Fibroblast of the aortic adventitia (primary cell): ENCODE data around the gene PRSS57. TPM values are rescaled to one million over a fixed set of nuclear protein-coding genes. Genes with fewer than 3 reads are reported as not detected.
A peak's percentile ranks its signal among the peaks of the same experiment; 100 is the strongest.

Source experiments
- DNase-seq: peaks from one replicate; pipeline ENCODE4 v3.0.0-alpha.2; 2010; ENCODE audit warnings: low read depth
- H3K4me3 ChIP-seq: 2 replicates; pipeline ENCODE4 v1.5.1; 2011; ENCODE audit warnings: low read depth, mild to moderate bottlenecking, control low read depth, low read length, moderate library complexity
- CTCF ChIP-seq: IDR thresholded peaks from 2 replicates; pipeline ENCODE4 v1.5.1; 2011; ENCODE audit warnings: mild to moderate bottlenecking, low read length, control low read depth, inconsistent platforms; ENCODE audit not compliant: insufficient read depth
- total RNA-seq: library from RNA; depleted of rRNA; stranded (reverse); fragments of >200 nt; gene quantifications from 2 replicates; pipeline ENCODE4 v1.2.3, GENCODE V29; 2012; ENCODE audit warnings: low replicate concordance

Gene PRSS57
- total RNA-seq, 1 donor: not detected

GRCh38 chr19:722553-723101, 27.4 kb upstream of the PRSS57 start:
- H3K4me3 ChIP-seq: no peak overlapping the region
- DNase-seq: peak; percentile 55
- no peak for TF ChIP-seq CTCF

- H3K4me3 ChIP-seq: no peak overlapping the region
- TF ChIP-seq CTCF: no peak
- DNase-seq: no peak
Observed at GRCh38 chr19:720345-721160, 25.3 kb upstream of the PRSS57 start.

GRCh38 chr19:719636-720344, 24.5 kb upstream of the PRSS57 start:
- H3K4me3 ChIP-seq: no peak overlapping the region
- no peak for TF ChIP-seq CTCF
- no peak for DNase-seq

GRCh38 chr19:718991-719512, 23.8 kb upstream of the PRSS57 start:
- no peak for TF ChIP-seq CTCF
- H3K4me3 ChIP-seq: peak overlapping the region; percentile 17
- peak; percentile 80 for DNase-seq

GRCh38 chr19:718251-718951, 23.1 kb upstream of the PRSS57 start:
- no peak for DNase-seq
- TF ChIP-seq CTCF: no peak
- no peak overlapping the region for H3K4me3 ChIP-seq

- TF ChIP-seq CTCF: no peak
- H3K4me3 ChIP-seq: no peak overlapping the region
- DNase-seq: no peak
Observed at GRCh38 chr19:715347-715746, 20.1 kb upstream of the PRSS57 start.
